Measurements from ENCODE around the gene FBXL20.
A peak's percentile ranks its signal among the peaks of the same experiment; 100 is the strongest.

FBXL20 gene

DNA sequence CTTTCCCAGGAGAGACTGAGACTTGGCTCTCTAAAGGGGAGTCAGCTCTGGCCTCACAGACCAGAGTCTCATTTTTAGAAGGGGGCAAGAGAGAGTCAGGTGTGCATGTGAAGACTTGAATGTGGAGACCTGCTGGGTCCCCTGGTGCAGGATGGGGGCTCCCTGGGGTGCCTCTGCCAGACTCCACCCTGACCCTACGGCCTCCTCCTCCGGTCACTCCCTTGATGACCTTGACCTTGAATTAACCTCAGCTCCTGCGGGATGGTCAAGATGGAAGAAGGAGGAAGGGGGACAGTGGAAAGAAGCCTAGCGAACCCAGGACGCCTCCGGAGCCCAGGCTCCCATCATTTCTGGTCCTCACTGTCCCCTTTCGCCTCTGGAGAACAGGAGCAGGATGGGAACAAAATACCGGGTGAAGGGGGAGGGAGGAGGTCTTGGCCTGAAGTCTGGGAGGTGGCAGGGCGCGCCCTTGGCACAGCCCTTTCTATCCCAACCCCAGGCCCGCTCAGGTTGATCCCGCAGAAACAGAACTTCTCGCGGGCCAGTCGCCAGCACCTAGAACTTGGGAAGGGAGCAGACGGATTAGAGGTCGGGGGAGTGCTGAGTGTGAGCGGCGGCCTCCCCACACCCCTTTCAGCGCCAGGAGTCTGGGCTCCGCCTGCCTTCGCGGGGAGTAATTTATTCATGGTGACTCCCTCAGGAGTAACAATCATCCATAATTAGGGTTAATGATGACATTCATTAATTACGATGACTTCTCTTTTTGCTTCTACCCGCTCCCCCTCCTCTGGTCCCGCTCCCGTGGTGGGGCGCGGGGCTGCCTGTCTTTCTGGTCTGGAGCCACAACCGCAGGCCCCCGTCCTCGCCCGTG is 177.3 kb downstream of the FBXL20 start:
- DNase-seq, result no peak

DNA sequence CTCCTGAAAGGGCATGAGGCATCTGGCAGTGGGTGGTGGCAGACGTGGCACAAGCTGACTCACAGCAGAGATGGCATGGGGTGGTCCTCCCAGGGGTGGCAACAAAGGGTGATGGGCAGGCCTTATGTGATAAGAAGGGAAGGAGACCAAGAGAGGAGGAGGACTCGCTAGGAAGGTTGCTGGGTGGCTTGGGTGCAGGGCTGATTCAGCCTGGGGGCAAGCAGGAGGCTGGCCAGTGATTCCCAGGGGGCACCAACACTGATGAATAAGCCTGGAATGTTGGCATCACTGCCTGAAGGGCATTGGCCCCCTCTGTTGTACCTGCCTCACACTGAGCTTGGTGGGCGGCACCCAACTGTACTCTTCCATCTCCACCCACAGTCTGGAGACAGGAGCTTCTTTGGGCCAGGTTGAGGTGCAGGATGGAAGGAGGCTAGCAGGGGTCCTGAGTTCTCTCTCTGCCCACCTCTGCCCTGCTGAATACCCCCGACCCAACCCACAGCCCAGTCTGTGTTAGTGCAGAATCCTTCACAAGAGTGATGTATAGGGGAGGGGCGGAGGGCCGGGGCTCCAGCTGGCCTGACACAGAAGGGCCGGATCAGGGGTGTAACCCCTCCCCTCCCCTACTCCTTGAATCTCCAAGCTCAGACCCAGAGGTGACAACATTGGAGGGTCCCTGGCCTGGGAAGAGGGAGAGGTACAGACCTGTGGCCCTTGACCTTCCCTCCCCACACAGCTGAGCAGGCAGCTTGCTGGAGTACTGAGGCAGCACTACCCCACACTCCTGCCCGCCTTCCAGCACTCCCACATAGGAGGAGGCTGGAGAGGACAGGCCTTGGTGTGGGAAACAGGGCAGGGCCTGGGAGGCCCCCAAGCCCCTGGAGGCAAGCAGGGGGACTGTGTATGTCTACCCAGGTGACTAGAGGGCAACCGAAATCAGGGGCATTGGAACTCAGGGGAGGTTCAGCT is 178.3 kb downstream of the FBXL20 start:
- no peak for DNase-seq

DNA sequence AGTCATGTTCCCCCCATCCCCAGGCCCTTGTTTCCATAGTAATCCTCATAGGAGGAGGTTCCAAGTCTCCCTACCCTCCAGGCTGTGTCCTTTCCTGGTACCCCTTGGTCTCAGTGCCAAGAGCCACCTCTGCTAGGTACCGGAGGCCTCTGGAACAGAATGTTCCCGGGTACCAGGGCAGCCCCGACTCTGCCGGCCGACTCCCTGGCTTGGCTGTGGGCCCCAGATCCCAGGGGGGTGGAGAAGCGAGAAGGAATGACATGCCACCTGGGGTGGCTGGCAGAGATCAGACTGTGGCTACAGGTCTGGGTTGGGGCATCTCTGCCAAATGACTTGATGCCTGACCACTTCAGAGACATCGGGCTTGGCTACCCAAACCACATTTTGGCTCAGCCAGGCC is 179.3 kb downstream of the FBXL20 start:
- DNase-seq, result no peak

DNA sequence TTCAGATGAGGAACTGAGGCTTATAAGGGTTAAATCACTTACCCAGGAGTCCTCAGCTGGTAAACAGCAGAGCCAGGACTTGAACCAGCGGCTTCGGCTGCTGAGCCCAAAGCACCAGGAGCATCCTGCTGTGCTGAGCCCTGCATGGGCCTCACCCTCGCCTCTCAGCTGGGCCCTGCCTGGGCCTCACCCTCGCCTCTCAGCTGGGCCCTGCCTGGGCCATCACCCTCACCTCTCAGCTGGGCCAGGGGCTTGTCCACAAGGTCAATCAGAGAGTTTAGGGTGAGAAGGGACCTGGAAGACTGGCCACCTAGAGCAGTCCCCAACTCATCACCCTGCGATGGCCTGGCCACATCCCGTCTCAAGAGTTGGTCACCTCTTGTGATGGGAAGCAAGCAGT is 179.9 kb downstream of the FBXL20 start:
- no peak for DNase-seq

DNA sequence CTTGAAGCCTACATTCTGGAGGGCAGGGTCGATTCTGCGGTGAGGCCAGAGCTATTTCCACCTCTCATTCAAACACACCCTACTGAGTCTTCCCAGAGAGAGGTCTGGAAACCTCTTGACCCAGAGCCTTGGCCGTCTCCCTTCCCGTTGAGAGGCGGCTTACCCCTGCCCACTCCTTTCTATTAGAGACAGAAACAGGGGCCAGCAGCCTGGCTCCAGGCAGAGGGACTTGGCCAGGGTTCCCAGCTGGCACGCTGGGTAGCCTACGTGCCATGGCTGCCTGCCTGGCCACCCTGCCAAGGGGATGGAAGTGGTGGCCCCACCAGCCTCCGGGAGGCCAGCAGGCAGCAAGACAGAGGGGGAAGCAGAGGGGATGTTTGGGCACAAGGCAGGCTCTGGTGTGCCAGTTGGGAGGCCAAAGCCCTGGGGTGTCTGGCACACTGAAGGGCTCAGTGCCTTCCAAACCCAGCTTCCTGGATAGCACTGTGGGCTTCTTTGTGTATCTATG is 181.7 kb downstream of the FBXL20 start:
- no peak for DNase-seq

DNA sequence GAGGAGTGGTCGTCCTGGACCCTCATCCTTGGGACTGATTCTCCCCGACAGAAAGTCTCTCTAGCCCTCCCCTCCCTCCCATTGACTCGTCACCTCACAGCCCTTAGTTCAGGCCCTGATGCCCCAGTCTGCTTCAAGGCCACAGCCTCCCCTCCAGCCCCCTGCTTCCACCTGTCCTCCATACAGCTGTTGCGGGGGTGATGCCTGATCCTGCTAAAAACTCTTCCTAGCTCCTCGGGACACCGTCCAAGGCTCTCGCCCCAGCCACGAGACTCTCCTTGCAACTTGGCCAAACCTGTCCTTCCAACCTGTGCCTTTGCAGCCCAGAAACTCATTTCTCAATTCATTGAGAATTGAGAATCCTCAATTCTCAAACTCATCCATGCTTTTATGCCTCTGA is 182.5 kb downstream of the FBXL20 start:
- no peak for DNase-seq

DNA sequence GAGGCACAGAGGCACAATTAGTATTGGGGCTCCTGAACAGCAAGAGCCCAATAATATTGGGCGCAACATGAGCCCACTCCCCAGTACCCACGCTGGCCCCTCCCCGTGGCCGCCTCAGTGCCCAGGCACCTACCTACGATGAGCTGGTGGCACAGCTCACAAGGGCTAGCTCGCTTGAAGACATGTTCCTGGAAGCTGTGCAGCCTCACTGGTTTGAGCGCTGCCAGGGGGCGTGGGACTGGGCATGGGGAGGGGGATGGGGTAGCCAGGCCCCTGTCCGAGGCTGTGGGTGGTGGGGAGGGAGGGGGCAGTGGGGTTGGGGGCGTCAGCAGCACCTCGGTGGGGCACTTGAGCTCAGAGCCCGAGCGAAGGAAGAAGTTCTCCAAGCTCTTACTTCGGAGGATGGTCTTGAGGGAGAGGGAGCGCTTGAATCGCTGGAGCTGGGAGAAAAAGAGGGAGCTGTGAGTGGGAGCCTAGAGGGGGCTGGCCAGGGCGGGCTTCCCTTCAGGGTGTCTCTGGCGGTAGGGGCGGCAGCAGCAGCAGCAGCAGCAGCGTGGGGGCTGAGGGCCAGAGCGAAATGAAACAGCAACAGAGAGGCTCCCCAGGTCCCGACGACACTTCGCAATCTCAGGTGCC is 183.6 kb downstream of the FBXL20 start:
- no peak for DNase-seq

DNA sequence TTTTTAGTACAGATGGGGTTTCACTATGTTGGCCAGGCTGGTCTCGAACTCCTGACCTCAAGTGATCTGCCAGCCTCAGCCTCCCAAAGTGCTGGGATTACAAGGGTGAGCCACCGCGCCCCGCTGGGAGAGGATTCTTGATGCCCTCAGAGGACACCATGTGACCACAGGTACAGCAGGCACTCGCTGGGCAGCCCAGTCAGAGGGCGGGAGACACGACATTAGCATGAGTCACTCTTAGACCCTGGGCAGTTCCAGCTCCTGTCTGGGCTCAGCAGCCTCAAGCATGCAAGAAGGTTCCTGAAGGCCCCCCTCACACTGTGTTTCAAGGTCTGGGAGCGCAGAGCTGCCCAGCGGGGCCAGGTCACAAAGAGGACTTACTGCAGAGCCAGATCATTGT is 187.6 kb downstream of the FBXL20 start:
- no peak for DNase-seq

DNA sequence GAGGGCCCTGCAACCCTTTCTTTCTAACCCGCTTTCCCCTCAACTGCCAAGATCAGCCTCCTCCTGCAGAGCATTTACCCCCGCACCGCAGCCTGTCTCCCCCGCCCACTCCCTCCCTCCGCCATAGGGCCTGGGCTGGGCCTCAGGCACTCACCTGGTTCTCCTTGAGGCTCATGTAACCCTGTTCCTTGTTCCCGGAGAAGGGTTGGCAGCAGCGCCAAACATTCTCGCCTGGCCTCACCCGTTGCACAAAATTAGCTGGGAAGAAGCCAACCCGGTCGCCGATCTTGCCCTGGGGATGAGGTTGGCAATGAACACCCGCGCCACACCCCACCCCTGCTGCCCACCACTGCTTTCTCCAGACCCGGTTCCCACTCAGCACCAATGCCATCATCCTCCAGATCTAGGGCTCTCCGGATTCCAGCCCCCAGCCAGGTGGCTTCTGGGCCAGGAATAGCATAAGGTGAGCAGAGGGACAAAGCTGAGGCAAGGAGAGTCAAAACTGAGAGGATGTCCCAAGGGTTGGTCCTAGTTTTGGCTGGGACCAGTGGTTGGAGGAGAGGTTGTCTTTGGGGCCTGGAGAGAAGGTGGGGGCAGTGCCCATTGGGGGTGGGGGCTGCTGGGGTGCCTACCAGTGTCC is 188.5 kb downstream of the FBXL20 start:
- no peak for DNase-seq

DNA sequence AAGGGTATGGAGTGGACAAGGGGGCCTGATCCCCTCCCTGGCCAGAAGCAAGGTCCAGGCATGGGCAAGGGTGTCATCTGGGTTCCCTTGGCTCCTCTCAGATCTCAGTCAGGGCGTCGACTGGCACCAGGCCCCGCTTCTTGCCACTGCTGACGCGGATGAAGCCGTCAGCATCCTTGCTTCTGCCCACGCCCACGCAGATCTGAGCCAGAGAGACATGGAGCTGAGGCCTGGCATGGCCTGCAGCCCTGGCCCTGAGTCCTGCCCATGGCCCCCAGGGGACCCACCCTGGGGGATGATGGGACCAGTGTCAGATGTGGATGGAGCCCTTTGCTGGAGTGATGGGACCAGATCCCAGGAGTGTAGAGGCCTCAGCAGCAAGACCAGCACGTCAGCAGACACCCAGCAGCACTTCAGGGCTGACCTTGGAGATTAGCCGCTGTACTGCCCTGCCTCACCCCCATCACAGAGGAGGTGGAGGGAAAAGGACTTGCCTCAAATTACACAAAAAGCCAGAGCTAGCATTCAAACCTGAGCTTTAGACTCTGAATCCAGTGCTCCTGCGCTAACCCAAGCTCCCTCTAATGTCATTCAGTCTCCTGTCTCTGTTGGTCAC is 189.1 kb downstream of the FBXL20 start:
- DNase-seq, result no peak

DNA sequence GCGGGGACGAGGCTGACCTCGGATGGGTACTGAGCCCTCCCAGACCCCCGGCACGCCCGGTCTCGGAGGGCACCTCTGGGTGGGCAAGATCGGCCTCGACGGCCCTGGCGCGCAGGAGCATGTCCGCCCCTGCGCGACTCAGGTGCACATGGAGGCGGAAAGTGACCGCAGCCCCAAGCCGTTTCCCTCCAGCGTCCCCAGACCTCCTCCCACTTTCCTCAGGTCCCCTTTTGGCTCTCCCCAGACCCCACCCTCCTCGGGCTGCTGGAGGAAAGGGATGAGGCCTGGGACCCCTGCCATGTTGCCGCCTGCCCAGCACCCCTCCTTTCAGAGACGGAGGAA is 191.4 kb downstream of the FBXL20 start:
- DNase-seq, result no peak

DNA sequence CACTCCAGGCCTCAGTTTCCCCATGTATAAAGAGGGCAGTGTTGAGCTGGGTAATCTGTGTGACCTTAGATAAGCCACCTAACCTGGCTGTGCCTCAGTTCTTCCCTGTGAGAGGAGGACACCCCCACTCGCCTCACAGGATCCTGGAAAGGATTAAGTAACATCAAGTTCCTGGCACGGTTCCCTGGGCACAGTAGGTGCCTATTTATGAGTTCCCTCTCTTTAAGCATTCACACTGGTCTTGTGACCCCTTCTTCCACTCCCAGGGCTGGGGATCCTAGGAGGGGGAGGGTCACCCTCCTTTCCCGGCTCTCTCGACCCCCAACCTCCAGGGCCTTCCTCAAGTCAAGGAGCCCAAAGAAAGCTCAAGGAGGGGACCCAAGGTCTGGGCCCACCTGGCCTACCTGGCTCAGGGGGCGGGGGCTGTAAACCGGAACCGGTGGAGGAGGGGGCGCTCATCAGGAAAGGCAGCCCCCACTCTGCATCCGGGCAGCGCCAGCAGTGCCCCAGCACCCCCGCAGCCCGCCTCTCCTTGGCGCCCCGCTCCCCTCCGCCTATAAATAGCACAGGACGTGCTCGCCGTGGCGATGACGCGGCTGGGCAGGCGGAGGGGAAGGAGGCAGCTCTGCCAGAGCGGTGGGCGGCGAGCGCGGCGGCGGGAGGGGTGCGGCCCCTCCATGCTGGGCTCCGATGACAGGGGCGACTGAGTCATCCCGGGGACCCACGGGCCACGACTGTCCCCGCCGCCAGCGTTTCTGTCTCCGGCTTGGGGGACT is 191.9 kb downstream of the FBXL20 start:
- DNase-seq, result peak; percentile 81

DNA sequence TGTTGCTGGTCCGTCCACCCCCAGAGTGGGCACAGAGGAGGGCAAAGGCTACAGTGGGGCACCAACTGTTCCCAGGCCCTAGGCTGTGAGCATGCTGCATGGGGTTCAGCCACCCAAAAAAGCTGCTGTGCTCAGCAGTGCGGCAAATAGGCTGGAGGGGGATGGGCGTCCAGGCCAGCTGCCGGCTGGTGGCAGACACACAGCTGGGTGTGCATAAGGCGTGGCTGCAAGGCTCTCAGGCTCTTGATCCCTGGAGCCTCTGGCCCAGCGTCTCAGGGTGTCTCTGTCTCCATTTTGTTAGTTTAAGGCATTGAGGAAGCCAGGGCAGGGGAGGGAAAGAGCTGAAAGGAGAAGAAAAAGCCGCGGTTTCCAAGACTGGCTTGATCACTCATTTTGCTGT is 192.5 kb downstream of the FBXL20 start:
- DNase-seq, result no peak

DNA sequence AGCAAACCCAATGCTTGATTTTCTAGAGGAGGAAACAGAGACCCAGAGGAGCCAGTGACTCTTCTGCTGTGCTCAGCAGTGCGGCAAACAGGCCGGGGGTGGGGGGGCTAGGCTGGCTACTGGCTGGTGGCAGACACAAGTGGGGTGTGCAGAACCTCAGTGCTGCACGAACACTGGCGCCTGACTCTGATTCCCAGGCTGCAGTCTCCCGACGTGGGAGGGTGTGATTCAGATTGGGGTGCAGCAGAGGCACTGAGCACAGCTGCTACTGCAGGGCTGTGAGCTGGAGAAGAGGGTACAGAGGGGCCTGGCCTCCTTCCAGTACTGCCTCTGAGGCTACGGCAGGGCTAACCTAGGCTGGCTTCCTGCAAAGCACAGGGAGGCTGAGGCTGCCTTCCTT is 193.3 kb downstream of the FBXL20 start:
- no peak for DNase-seq

DNA sequence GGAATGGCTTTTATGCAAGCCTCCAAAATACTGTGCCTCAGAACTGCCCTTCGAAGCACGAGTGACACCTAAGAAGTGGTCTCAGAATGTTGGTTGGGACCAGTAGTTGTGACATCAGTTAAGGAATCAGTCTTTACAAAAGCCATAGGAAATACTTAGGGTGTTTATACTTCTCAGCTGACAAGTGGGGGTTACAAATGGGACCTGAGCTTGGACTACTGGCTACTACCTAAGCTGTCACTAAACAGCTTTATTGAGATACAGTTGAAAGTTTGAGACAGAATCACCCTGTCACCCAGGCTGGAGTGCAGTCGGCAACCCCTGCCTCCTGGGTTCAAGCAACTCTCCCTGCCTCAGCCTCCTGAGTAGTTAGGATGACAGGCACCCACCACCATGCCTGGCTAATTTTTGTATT is 196.3 kb downstream of the FBXL20 start:
- no peak for DNase-seq

DNA sequence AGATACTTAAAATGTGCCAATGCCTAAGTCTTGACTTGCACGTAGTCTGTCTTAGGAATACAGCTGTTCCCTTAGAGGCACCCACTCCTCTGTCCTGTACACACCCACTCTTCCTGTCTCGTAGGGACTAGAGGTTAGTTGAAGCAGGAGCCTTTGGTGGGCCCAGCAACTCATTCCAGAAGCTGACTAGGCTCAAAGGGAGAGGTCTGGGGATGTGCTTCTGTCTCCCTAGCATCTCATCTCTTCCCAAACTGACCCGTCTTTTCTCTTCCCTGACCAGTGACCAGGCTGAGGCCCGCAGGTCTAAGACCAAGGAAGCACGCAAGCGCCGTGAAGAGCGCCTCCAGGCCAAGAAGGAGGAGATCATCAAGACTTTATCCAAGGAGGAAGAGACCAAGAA is 197.2 kb downstream of the FBXL20 start:
- no peak for DNase-seq
